ENCODE data around the gene RBBP6.

- TF ChIP-seq POLR2A (IDR thresholded peaks at IDR 0.05; ENCODE audit: low read depth, low read length) (no peak), POLR2AphosphoS5 (IDR thresholded peaks at IDR 0.05; ENCODE audit: low read depth, low read length) (no peak), TAF1 (IDR thresholded peaks at IDR 0.05; ENCODE audit: low read depth, low read length) (no peak), SPI1 (IDR thresholded peaks at IDR 0.05; ENCODE audit: low read depth, low read length) (no peak)
These were observed 41.3 kb downstream of the RBBP6 start for GRCh38 chr16:24580665-24581064.

All from GM12891 (cell line).